Measurements from ENCODE around the gene CPZ.

GRCh38 chr4:8662776-8663175, 70.2 kb downstream of the CPZ start:
- TF ChIP-seq CTCF (IDR thresholded peaks at IDR 0.05) (no peak), HMGXB4 (CRISPR knock-in tag; IDR thresholded peaks at IDR 0.05) (no peak), JUN (CRISPR knock-in tag; IDR thresholded peaks at IDR 0.05) (no peak), SMAD4 (CRISPR knock-in tag; IDR thresholded peaks at IDR 0.05) (no peak), KAT7 (CRISPR knock-in tag; IDR thresholded peaks at IDR 0.05; ENCODE audit: borderline replicate concordance) (no peak), ZNF281 (CRISPR knock-in tag; IDR thresholded peaks at IDR 0.05) (no peak), ATF3 (CRISPR knock-in tag; conservative IDR thresholded peaks at IDR 0.05) (no peak), ATF2 (CRISPR knock-in tag; IDR thresholded peaks at IDR 0.05; ENCODE audit: borderline replicate concordance, low read depth) (no peak), PRDM15 (CRISPR knock-in tag; IDR thresholded peaks at IDR 0.05) (no peak), ETV6 (CRISPR knock-in tag; IDR thresholded peaks at IDR 0.05) (no peak), ATF1 (CRISPR knock-in tag; IDR thresholded peaks at IDR 0.05) (no peak), GTF2I (CRISPR knock-in tag; conservative IDR thresholded peaks at IDR 0.05) (no peak), FOXJ3 (CRISPR knock-in tag; IDR thresholded peaks at IDR 0.05; ENCODE audit: borderline replicate concordance) (no peak), FOXP1 (CRISPR knock-in tag; IDR thresholded peaks at IDR 0.05; ENCODE audit: borderline replicate concordance) (no peak)
